ENCODE data around the gene JUN.

DNA sequence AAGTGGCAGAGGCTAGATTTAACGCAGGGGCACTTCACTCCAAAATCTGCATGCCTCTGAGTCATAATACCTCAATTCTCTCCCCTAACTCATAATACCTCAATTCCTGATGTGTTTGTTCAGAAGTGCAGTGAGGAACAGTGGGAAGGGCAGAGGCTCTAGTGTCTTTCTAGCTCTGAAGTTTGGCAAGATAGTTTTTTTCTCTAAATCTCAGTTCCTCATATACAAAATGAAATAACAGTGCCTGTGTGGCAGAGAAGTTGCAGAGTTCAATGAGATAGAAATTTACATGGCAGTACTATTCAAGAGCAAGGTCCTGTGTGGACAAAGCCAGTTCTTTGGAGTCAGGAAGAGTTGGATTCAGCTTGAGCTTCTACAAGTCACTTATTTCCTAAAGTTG is 9.8 kb downstream of the JUN start:
- TF ChIP-seq, protein P1, sequence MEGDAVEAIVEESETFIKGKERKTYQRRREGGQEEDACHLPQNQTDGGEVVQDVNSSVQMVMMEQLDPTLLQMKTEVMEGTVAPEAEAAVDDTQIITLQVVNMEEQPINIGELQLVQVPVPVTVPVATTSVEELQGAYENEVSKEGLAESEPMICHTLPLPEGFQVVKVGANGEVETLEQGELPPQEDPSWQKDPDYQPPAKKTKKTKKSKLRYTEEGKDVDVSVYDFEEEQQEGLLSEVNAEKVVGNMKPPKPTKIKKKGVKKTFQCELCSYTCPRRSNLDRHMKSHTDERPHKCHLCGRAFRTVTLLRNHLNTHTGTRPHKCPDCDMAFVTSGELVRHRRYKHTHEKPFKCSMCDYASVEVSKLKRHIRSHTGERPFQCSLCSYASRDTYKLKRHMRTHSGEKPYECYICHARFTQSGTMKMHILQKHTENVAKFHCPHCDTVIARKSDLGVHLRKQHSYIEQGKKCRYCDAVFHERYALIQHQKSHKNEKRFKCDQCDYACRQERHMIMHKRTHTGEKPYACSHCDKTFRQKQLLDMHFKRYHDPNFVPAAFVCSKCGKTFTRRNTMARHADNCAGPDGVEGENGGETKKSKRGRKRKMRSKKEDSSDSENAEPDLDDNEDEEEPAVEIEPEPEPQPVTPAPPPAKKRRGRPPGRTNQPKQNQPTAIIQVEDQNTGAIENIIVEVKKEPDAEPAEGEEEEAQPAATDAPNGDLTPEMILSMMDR (IDR thresholded peaks at IDR 0.05) = no peak
- TF ChIP-seq EP300 (IDR thresholded peaks at IDR 0.05) = no peak
